Activated B cell treated with CpG ODN at 0.5 μM for 24 hours (primary cell): ENCODE measurements around the gene BTK. TPM values are rescaled to one million over a fixed set of nuclear protein-coding genes. Genes with fewer than 3 reads are reported as not detected.
A peak's percentile ranks its signal among the peaks of the same experiment; 100 is the strongest.

Experiments used
- ATAC-seq: fragments of 200-7000 bp; cut with Tn5 transposase; one replicate; pipeline ENCODE4 v1.10.0; 2021; ENCODE audit warnings: low read depth, mild to moderate bottlenecking, moderate library complexity
- CTCF ChIA-PET: fragments of 350-600 bp; sonication (Branson Sonifier 250); formaldehyde crosslinking; loops from one replicate; lab custom pipeline; 2021; ENCODE audit warnings: antibody characterized with exemption; lab: Charles Lee
- POLR2A ChIA-PET: fragments of 350-600 bp; sonication (Branson Sonifier 250); formaldehyde crosslinking; loops from one replicate; lab custom pipeline; 2021; ENCODE audit warnings: antibody characterized with exemption; lab: Charles Lee
- DNase-seq: peaks from one replicate; pipeline ENCODE4 v3.0.0; 2022
- H3K27ac Mint-ChIP-seq: one replicate; pipeline ENCODE4 v1.8.0; 2020; ENCODE audit warnings: mixed read lengths
- H3K27me3 Mint-ChIP-seq: one replicate; pipeline ENCODE4 v1.8.0; 2021; ENCODE audit warnings: mixed read lengths
- H3K36me3 Mint-ChIP-seq: one replicate; pipeline ENCODE4 v1.8.0; 2021; ENCODE audit warnings: low read depth, mixed read lengths
- H3K4me1 Mint-ChIP-seq: one replicate; pipeline ENCODE4 v1.8.0; 2021; ENCODE audit warnings: mixed read lengths
- H3K4me3 Mint-ChIP-seq: one replicate; pipeline ENCODE4 v1.8.0; 2020; ENCODE audit warnings: mild to moderate bottlenecking, mixed read lengths
- H3K9me3 Mint-ChIP-seq: one replicate; pipeline ENCODE4 v1.8.0; 2020; ENCODE audit warnings: mixed read lengths
- CTCF ChIP-seq: fragments of 200-600 bp; IDR thresholded peaks from one replicate; pipeline ENCODE4 v1.8.0; 2022; ENCODE audit warnings: antibody characterized with exemption, mild to moderate bottlenecking
- intact Hi-C: fragments of 100-400 bp; cut with micrococcal nuclease; formaldehyde crosslinking; loops from one replicate; pipeline ENCODE4 v1.15.1; 2024
- total RNA-seq: library from RNA; stranded (reverse); gene quantifications from 2 replicates; pipeline ENCODE4 v1.2.3, GENCODE V29; 2022

The BTK gene
- total RNA-seq, 1 donor from 2014 or later: 219 TPM

- Mint-ChIP-seq H3K27me3 (no peaks in the 10 kb centered on the region), H3K4me3 (peak overlapping the region; percentile 91), H3K4me1 (peaks cover 38% of the 10 kb centered on the region), H3K27ac (peak overlapping the region; percentile 93), H3K9me3 (no peaks in the 10 kb centered on the region), H3K36me3 (peaks cover 6% of the 10 kb centered on the region)
- intact Hi-C loops: loop anchor here (5.0 kb wide), 3 partner anchors 179 to 664 kb away; partner anchors contain the start of gene ARMCX6
- ChIA-PET CTCF (interaction anchor here (0.7 kb wide), 1 partner anchor 339 kb away, joined by 3 read pairs; no protein-coding TSS in a partner anchor), POLR2A (interaction anchor here (0.6 to 2.1 kb wide), 12 partner anchors 9 to 513 kb away, joined by 3 to 25 read pairs (median 3); partner anchors contain the start of genes BTK, CENPI, GLA and HNRNPH2)
- DNase-seq (peak; percentile 46), ATAC-seq (peak; percentile 51)
- TF ChIP-seq CTCF: no peak
Measured at GRCh38 chrX:101417981-101418841, 32.2 kb upstream of the BTK start.

- H3K4me1 Mint-ChIP-seq: peaks cover 48% of the 10 kb centered on the region
- ChIA-PET POLR2A (interaction anchor here (1.0 to 2.1 kb wide), 4 partner anchors 10 to 514 kb away, joined by 3 to 25 read pairs (median 5); partner anchors contain the start of genes BTK and ZMAT1), CTCF (interaction anchor here (2.8 kb wide), 1 partner anchor 341 kb away, joined by 11 read pairs; no protein-coding TSS in a partner anchor)
Measured at GRCh38 chrX:101417190-101417589, 31.2 kb upstream of the BTK start.

GRCh38 chrX:101416691-101417090 is 30.7 kb upstream of the BTK start:
- Mint-ChIP-seq H3K36me3 (peaks cover 19% of the 10 kb centered on the region), H3K27ac (no peak overlapping the region), H3K4me3 (peak overlapping the region; percentile 35), H3K4me1 (peaks cover 53% of the 10 kb centered on the region), H3K9me3 (no peaks in the 10 kb centered on the region), H3K27me3 (no peaks in the 10 kb centered on the region)
- CTCF ChIA-PET: interaction anchor here (1.5 to 2.8 kb wide), 2 partner anchors 179 to 342 kb away, joined by 3 to 11 read pairs; no protein-coding TSS in a partner anchor
- intact Hi-C loops: loop anchor here (5.0 kb wide), 3 partner anchors 181 to 666 kb away; partner anchors contain the start of gene ARMCX6
- TF ChIP-seq CTCF: no peak
- ATAC-seq (no peak), DNase-seq (no peak)
- POLR2A ChIA-PET: interaction anchor here (0.7 to 4.8 kb wide), 4 partner anchors 10 to 515 kb away, joined by 3 to 23 read pairs (median 9); partner anchors contain the start of genes RPL36A and ZMAT1

More at GRCh38 chrX:101417190-101417589, 31.2 kb upstream of the BTK start:
- H3K9me3 Mint-ChIP-seq: no peaks in the 10 kb centered on the region
- TF ChIP-seq CTCF: no peak
- H3K4me3 Mint-ChIP-seq: peak overlapping the region; percentile 91
- DNase-seq: no peak
- peaks cover 15% of the 10 kb centered on the region for H3K36me3 Mint-ChIP-seq
- no peaks in the 10 kb centered on the region for H3K27me3 Mint-ChIP-seq
- intact Hi-C loops: loop anchor here (5.0 kb wide), 3 partner anchors 180 to 665 kb away; partner anchors contain the start of gene ARMCX6
- ATAC-seq: no peak
- peak overlapping the region; percentile 93 for H3K27ac Mint-ChIP-seq

- ChIA-PET CTCF (interaction anchor here (0.8 to 2.8 kb wide), 4 partner anchors 11 to 343 kb away, joined by 3 to 11 read pairs (median 3); no protein-coding TSS in a partner anchor), POLR2A (interaction anchor here (0.7 to 4.8 kb wide), 6 partner anchors 24 to 516 kb away, joined by 3 to 23 read pairs (median 6); partner anchors contain the start of genes RPL36A and ZMAT1)
- ATAC-seq (peak; percentile 60), DNase-seq (no peak)
- no peak for TF ChIP-seq CTCF
- H3K9me3 Mint-ChIP-seq: no peaks in the 10 kb centered on the region
- H3K27me3 Mint-ChIP-seq: no peaks in the 10 kb centered on the region
- peak overlapping the region; percentile 52 for H3K4me3 Mint-ChIP-seq
- intact Hi-C loops: loop anchor here (1.0 to 5.0 kb wide), 7 partner anchors 182 to 1447 kb away; partner anchors contain the start of gene ARMCX6
- peak overlapping the region; percentile 80 for H3K27ac Mint-ChIP-seq
- peaks cover 60% of the 10 kb centered on the region for H3K4me1 Mint-ChIP-seq
- peaks cover 26% of the 10 kb centered on the region for H3K36me3 Mint-ChIP-seq
Measured at GRCh38 chrX:101415180-101416145, 29.5 kb upstream of the BTK start.
